SK-N-MC (cell line): ENCODE data around the gene IL20RA.

Experiments used
- EZH2 ChIP-seq: fragments of 200-600 bp; sonication (generic); IDR thresholded peaks from one replicate; pipeline ENCODE4 v1.6.1; 2017; ENCODE audit warnings: antibody characterized with exemption
- POLR2AphosphoS5 ChIP-seq: IDR thresholded peaks from 2 replicates; pipeline ENCODE4 v1.6.1; 2012; ENCODE audit warnings: mild to moderate bottlenecking, low read depth, low read length, borderline replicate concordance

- TF ChIP-seq POLR2AphosphoS5 (no peak), EZH2 (no peak)
Observed at GRCh38 chr6:136992113-136992512, 52.7 kb downstream of the IL20RA start.
